ENCODE results near the gene COL8A2.

GRCh38 chr1:36162680-36163239, 37.7 kb upstream of the COL8A2 start:
- TF ChIP-seq CTCF (IDR thresholded peaks at IDR 0.05): no peak
- no peak for TF ChIP-seq ZFX (IDR thresholded peaks at IDR 0.05; ENCODE audit: borderline replicate concordance)
